B cell (primary cell): Measurements from ENCODE around the gene SPDYE16. TPM values are rescaled to one million over a fixed set of nuclear protein-coding genes. Genes with fewer than 3 reads are reported as not detected.

Source experiments
- ATAC-seq: fragments of 200-7000 bp; cut with Tn5 transposase; one replicate; pipeline ENCODE4 v1.10.0; 2021; ENCODE audit warnings: low read depth, mild to moderate bottlenecking, moderate number of reproducible peaks, moderate library complexity
- CTCF ChIA-PET: fragments of 350-600 bp; sonication (Branson Sonifier 250); formaldehyde crosslinking; loops from one replicate; lab custom pipeline; 2021; ENCODE audit warnings: antibody characterized with exemption, inconsistent platforms; lab: Charles Lee
- POLR2A ChIA-PET: fragments of 350-600 bp; sonication (Branson Sonifier 250); formaldehyde crosslinking; loops from one replicate; lab custom pipeline; 2021; ENCODE audit warnings: antibody characterized with exemption; lab: Charles Lee
- DNase-seq: peaks from one replicate; pipeline ENCODE4 v3.0.0; 2013
- H2AFZ ChIP-seq: 2 replicates; pipeline ENCODE4 v1.6.1; 2012; ENCODE audit warnings: mild to moderate bottlenecking, low read depth, low read length; ENCODE audit not compliant: insufficient read depth, poor library complexity, severe bottlenecking
- H3K27ac ChIP-seq, 2 donors: 1 replicate in 1 of 2; 2 replicates in 1 of 2; pipeline ENCODE4 v1.5.1; 2012 to 2013; ENCODE audit warnings: low read length in 2 of 2, mild to moderate bottlenecking in 2 of 2, moderate library complexity in 1 of 2
- H3K27me3 ChIP-seq, 4 experiments: fragments of 200-600 bp in 1 of 4; sonication (generic) in 1 of 4; replicated peaks in 1 of 4; 1 replicate in 2 of 4; 2 replicates in 2 of 4; pipeline versions ENCODE4 v1.6.1 to v1.7.0; 2013 to 2016; ENCODE audit warnings: low read length in 3 of 4, mild to moderate bottlenecking in 2 of 4, mixed read lengths in 1 of 4, moderate library complexity in 1 of 4; ENCODE audit not compliant: insufficient read depth in 4 of 4, control insufficient read depth in 3 of 4; ENCODE audit errors: control extremely low read depth in 1 of 4
- H3K36me3 ChIP-seq, 2 experiments: replicated peaks in 1 of 2; 1 replicate in 1 of 2; 2 replicates in 1 of 2; pipeline versions ENCODE4 v1.6.1 to v1.7.1; 2013; ENCODE audit warnings: low read length in 1 of 2; ENCODE audit not compliant: insufficient read depth in 2 of 2, control insufficient read depth in 1 of 2; ENCODE audit errors: control extremely low read depth in 1 of 2, extremely low read depth in 1 of 2
- H3K4me1 ChIP-seq, 2 donors: fragments of 200-600 bp in 1 of 2; sonication (generic) in 1 of 2; 1 replicate in 1 of 2; 2 replicates in 1 of 2; pipeline versions ENCODE4 v1.5.1 to v1.6.1; 2013 to 2017; ENCODE audit warnings: low read length in 2 of 2; ENCODE audit not compliant: control insufficient read depth in 2 of 2, insufficient read depth in 2 of 2
- H3K4me2 ChIP-seq: replicated peaks from 2 replicates; pipeline ENCODE3; 2012; ENCODE audit warnings: mild to moderate bottlenecking, low read depth, low read length; ENCODE audit not compliant: poor library complexity, severe bottlenecking
- H3K4me3 ChIP-seq, 5 experiments: fragments of 200-600 bp in 1 of 5; sonication (generic) in 1 of 5; 1 replicate in 3 of 5; 2 replicates in 2 of 5; pipeline versions ENCODE4 v1.5.1 to v1.7.0; 2011 to 2016; ENCODE audit warnings: low read length in 4 of 5, mild to moderate bottlenecking in 4 of 5, low read depth in 2 of 5, control low read depth in 1 of 5, moderate library complexity in 1 of 5; ENCODE audit not compliant: insufficient read depth in 1 of 5; ENCODE audit errors: control extremely low read depth in 1 of 5, extremely low read depth in 1 of 5
- H3K79me2 ChIP-seq: fragments of 200-600 bp; sonication (generic); one replicate; pipeline ENCODE4 v1.6.0; 2016; ENCODE audit warnings: low read length; ENCODE audit not compliant: control insufficient read depth, insufficient read depth
- H3K9ac ChIP-seq: fragments of 200-600 bp; sonication (generic); 2 replicates; pipeline ENCODE4 v1.6.1; 2017; ENCODE audit warnings: mild to moderate bottlenecking, low read length, moderate library complexity
- H3K9me3 ChIP-seq, 3 donors: one replicate each; pipeline versions ENCODE4 v1.6.1 to v1.7.1; 2013; ENCODE audit warnings: low read length in 2 of 3; ENCODE audit not compliant: control insufficient read depth in 2 of 3, insufficient read depth in 1 of 3; ENCODE audit errors: control extremely low read depth in 1 of 3
- H4K20me1 ChIP-seq: 2 replicates; pipeline ENCODE4 v1.6.0; 2012; ENCODE audit warnings: mild to moderate bottlenecking, low read length; ENCODE audit not compliant: insufficient read depth, control insufficient read depth, poor library complexity, severe bottlenecking
- H3K27ac Mint-ChIP-seq: one replicate; pipeline ENCODE4 v1.8.0; 2021; ENCODE audit warnings: mixed read lengths
- H3K27me3 Mint-ChIP-seq: one replicate; pipeline ENCODE4 v1.8.0; 2021; ENCODE audit warnings: mixed read lengths
- H3K4me1 Mint-ChIP-seq: one replicate; pipeline ENCODE4 v1.8.0; 2021; ENCODE audit warnings: mixed read lengths
- H3K4me3 Mint-ChIP-seq: one replicate; pipeline ENCODE4 v1.8.0; 2021; ENCODE audit warnings: mixed read lengths
- H3K9me3 Mint-ChIP-seq: one replicate; pipeline ENCODE4 v1.8.0; 2022; ENCODE audit warnings: mixed read lengths; ENCODE audit not compliant: insufficient read depth
- EZH2 ChIP-seq: IDR thresholded peaks from 2 replicates; pipeline ENCODE4 v1.6.1; 2012; ENCODE audit warnings: borderline replicate concordance, low read depth, mild to moderate bottlenecking, moderate library complexity, low read length; ENCODE audit not compliant: insufficient read depth, poor library complexity, severe bottlenecking
- WGBS: methylation state at CpG from one replicate; pipeline ENCODE4 v1.1.5; 2013; ENCODE audit warnings: missing lambda C conversion rate; ENCODE audit not compliant: insufficient coverage; 5-methylcytosine and 5-hydroxymethylcytosine counted together
- intact Hi-C: fragments of 100-400 bp; cut with micrococcal nuclease; formaldehyde crosslinking; loops from one replicate; pipeline ENCODE4 v1.10.0; 2022
- polyA plus RNA-seq: library from polyadenylated mRNA; depleted of rRNA; stranded (reverse); fragments of >200 nt; gene quantifications from 2 replicates; pipeline ENCODE4 v1.2.3, GENCODE V29; 2012
- total RNA-seq, 2 donors: library from RNA; stranded (reverse); fragments of 120-200 nt in 1 of 2; gene quantifications; 1 replicate in 1 of 2; 2 replicates in 1 of 2; pipeline versions ENCODE4 v1.2.3 to v1.2.4, GENCODE V29; 2013 to 2022
- TF ChIP-seq, protein P1 (sequence below): fragments of 200-600 bp; IDR thresholded peaks from one replicate; pipeline ENCODE4 v1.8.0; 2022; ENCODE audit warnings: antibody characterized with exemption, mild to moderate bottlenecking

The SPDYE16 gene
- total and polyA plus RNA-seq, 2 donors (not counting 1 experiment from before 2014, with no cell fraction given) = 0.34 to 0.69 TPM

DNA sequence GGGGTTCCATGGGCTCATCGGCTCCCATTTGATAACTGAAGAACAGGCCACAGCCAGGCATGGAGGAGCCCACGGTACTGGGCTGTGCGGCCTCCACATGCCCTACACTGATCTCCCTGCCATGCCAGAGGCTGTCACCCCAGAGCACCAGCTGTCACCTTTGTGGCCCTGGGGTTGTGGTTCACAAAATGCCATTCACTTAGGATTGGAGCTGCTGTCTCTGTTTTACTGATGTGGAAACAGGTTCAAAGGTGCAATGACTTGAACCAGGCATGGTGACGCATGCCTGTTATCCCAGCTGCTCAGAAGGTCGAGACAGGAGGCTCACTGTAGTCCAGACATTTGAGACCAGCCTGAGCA lies 37.0 kb downstream of the SPDYE16 start:
- H3K27ac Mint-ChIP-seq = no peak overlapping the region
- no peak overlapping the region for H3K4me3 ChIP-seq
- H3K9ac ChIP-seq = no peak overlapping the region
- no peaks in the 10 kb centered on the region for H3K4me1 Mint-ChIP-seq
- H3K36me3 ChIP-seq = peaks cover 0 to 12% of the 10 kb centered on the region in 2 experiments
- WGBS = 85% methylated on average over 4 of the region's 5 CpGs
- H2AFZ ChIP-seq = no peak overlapping the region
- H3K79me2 ChIP-seq = no peaks in the 10 kb centered on the region
- DNase-seq (no peak), ATAC-seq (no peak)
- TF ChIP-seq EZH2 = no peak
- TF ChIP-seq, protein P1, sequence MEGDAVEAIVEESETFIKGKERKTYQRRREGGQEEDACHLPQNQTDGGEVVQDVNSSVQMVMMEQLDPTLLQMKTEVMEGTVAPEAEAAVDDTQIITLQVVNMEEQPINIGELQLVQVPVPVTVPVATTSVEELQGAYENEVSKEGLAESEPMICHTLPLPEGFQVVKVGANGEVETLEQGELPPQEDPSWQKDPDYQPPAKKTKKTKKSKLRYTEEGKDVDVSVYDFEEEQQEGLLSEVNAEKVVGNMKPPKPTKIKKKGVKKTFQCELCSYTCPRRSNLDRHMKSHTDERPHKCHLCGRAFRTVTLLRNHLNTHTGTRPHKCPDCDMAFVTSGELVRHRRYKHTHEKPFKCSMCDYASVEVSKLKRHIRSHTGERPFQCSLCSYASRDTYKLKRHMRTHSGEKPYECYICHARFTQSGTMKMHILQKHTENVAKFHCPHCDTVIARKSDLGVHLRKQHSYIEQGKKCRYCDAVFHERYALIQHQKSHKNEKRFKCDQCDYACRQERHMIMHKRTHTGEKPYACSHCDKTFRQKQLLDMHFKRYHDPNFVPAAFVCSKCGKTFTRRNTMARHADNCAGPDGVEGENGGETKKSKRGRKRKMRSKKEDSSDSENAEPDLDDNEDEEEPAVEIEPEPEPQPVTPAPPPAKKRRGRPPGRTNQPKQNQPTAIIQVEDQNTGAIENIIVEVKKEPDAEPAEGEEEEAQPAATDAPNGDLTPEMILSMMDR = no peak
- H3K27ac ChIP-seq = no peak overlapping the region
- H3K4me3 Mint-ChIP-seq = no peak overlapping the region
- H3K4me2 ChIP-seq = no peak overlapping the region
- H3K4me1 ChIP-seq = no peaks in the 10 kb centered on the region
- H3K27me3 Mint-ChIP-seq = no peaks in the 10 kb centered on the region
- H4K20me1 ChIP-seq = no peaks in the 10 kb centered on the region
- intact Hi-C loops = no loop called here
- no peaks in the 10 kb centered on the region for H3K9me3 Mint-ChIP-seq
- POLR2A ChIA-PET = no interaction called here
- H3K27me3 ChIP-seq = no peaks in the 10 kb centered on the region
- no peaks in the 10 kb centered on the region for H3K9me3 ChIP-seq
- CTCF ChIA-PET = no interaction called here

DNA sequence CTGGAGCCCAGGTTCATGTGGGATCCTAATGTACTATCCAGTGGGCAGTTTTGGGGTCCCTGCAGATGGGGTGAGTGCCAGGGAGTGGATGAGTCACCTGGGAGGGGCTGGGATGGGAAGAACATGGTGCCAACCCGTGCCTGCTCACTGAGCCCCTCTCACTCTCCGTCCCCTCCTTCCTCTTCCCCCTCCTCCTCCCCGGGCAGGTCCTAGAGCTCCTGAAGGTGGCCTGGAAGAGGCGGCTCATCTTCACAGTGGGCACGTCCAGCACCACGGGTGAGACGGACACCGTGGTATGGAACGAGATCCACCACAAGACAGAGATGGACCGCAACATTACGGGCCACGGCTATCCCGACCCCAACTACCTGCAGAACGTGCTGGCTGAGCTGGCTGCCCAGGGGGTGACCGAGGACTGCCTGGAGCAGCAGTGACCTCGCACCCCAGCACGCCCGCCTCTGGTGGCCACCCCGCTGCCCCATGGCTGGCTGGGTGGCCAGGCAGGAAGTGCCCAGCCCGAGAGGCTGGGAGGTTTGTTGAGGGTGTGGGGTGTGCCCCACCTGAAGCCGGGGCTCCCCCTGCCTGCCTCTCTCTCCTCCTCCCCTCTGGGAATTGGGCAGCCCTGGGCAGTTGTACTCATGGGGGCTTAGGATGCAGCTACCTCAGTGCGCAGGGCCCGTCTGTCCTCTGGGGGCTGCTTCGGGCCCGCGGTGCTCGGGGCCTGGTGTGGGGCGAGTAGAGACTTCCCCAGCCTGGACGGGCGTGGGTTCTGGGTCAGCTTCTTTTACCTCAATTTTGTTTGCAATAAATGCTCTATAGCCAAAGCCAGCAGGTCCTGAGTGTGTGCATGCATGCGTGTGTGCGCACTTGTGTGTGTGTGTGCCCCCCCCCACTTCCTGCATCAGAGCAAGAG lies 37.7 kb downstream of the SPDYE16 start:
- Mint-ChIP-seq H3K9me3 (no peaks in the 10 kb centered on the region), H3K27me3 (no peaks in the 10 kb centered on the region), H3K4me1 (no peaks in the 10 kb centered on the region), H3K4me3 (no peak overlapping the region), H3K27ac (no peak overlapping the region)
- Histone ChIP-seq H3K27me3 (no peaks in the 10 kb centered on the region), H3K79me2 (no peaks in the 10 kb centered on the region), H3K36me3 (peaks cover 0 to 12% of the 10 kb centered on the region in 2 experiments), H3K9ac (no peak overlapping the region), H3K27ac (no peak overlapping the region), H3K4me1 (no peaks in the 10 kb centered on the region), H2AFZ (no peak overlapping the region), H3K9me3 (no peaks in the 10 kb centered on the region), H3K4me2 (no peak overlapping the region), H3K4me3 (no peak overlapping the region), H4K20me1 (no peaks in the 10 kb centered on the region)
- no peak for ATAC-seq
- intact Hi-C loops = no loop called here
- no peak for DNase-seq
- CTCF ChIA-PET = no interaction called here
- TF ChIP-seq EZH2 = no peak
- TF ChIP-seq, protein P1 = no peak
- WGBS = 95% methylated on average over 28 of the region's 32 CpGs
- POLR2A ChIA-PET = no interaction called here
